HepG2 (cell line): ENCODE measurements around the gene DCP1B. TPM values are rescaled to one million over a fixed set of nuclear protein-coding genes. Genes with fewer than 3 reads are reported as not detected.

Source experiments
- ATAC-seq: fragments of 200-7000 bp; cut with Tn5 transposase; 3 replicates; pipeline ENCODE4 v1.9.1; 2020; ENCODE audit warnings: mild to moderate bottlenecking, moderate library complexity
- BruUV-seq: library from RNA; stranded (reverse); fragments of 400-500 nt; replicated peaks from 2 replicates; lab custom pipeline; 2021; lab: Mats Ljungman, UMichigan
- CTCF ChIA-PET: fragments of 300-600 bp; formaldehyde crosslinking; extraction: SDS; loops from one replicate; lab custom pipeline; 2021; ENCODE audit warnings: low total read pairs, inconsistent platforms, low intra/inter-chr PET ratio; lab: Yijun Ruan, JAX
- POLR2A ChIA-PET: fragments of 350-600 bp; sonication (Branson Sonifier 250); formaldehyde crosslinking; loops from one replicate; lab custom pipeline; 2020; ENCODE audit warnings: antibody characterized with exemption, inconsistent platforms; lab: Yijun Ruan, JAX
- DNase-seq: peaks from one replicate; pipeline ENCODE4 v3.0.0-alpha.2; 2015; ENCODE audit warnings: low spot score
- FAIRE-seq: peaks from 3 replicates; lab custom pipeline; 2011; peaks lifted over from hg19 to GRCh38; lab: Jason Lieb, UNC
- H2AFZ ChIP-seq: one replicate; pipeline ENCODE4 v1.6.1; 2011; ENCODE audit warnings: low read length, inconsistent platforms
- H3K27ac ChIP-seq: fragments of 300-600 bp; 3 replicates; pipeline ENCODE4 v1.8.0; 2011; ENCODE audit warnings: mixed run types, mild to moderate bottlenecking, mixed read lengths, low read length, inconsistent platforms; ENCODE audit not compliant: insufficient read depth; ENCODE audit errors: extremely low read length
- H3K27me3 ChIP-seq, 2 experiments: fragments of 200-600 bp in 1 of 2; 2 replicates in 1 of 2; 3 replicates in 1 of 2; pipeline versions ENCODE4 v1.6.0 to v1.8.0; 2011; ENCODE audit warnings: low read length in 2 of 2, mild to moderate bottlenecking in 2 of 2, moderate library complexity in 2 of 2, inconsistent platforms in 1 of 2; ENCODE audit not compliant: insufficient read depth in 2 of 2, control insufficient read depth in 1 of 2
- H3K36me3 ChIP-seq, 2 experiments: fragments of 200-600 bp in 1 of 2; replicated peaks in 1 of 2; 2 replicates in 1 of 2; 3 replicates in 1 of 2; pipeline versions ENCODE4 v1.5.1 to v1.8.0; 2011; ENCODE audit warnings: low read length in 2 of 2, inconsistent platforms in 1 of 2; ENCODE audit not compliant: insufficient read depth in 2 of 2, control insufficient read depth in 1 of 2
- H3K4me1 ChIP-seq: 2 replicates; pipeline ENCODE4 v1.5.1; 2012; ENCODE audit warnings: low read length, inconsistent platforms; ENCODE audit not compliant: insufficient read depth
- H3K4me2 ChIP-seq: 2 replicates; pipeline ENCODE4 v1.6.0; 2011; ENCODE audit warnings: low read depth, low read length, inconsistent platforms
- H3K4me3 ChIP-seq, 3 experiments: fragments of 200-600 bp in 1 of 3; sonication (generic), shearing (Covaris generic) in 1 of 3; replicated peaks in 1 of 3; 2 replicates each; pipeline ENCODE4 v1.5.1; 2011 to 2016; ENCODE audit warnings: low read length in 3 of 3, inconsistent platforms in 2 of 3, low read depth in 2 of 3, mild to moderate bottlenecking in 2 of 3, control low read depth in 1 of 3, mixed read lengths in 1 of 3; ENCODE audit not compliant: insufficient read depth in 1 of 3
- H3K79me2 ChIP-seq: one replicate; pipeline ENCODE4 v1.6.1; 2011; ENCODE audit warnings: low read length, inconsistent platforms; ENCODE audit not compliant: insufficient read depth
- H3K9ac ChIP-seq: 2 replicates; pipeline ENCODE4 v1.6.0; 2011; ENCODE audit warnings: mild to moderate bottlenecking, low read depth, low read length, inconsistent platforms; ENCODE audit not compliant: insufficient read depth
- H3K9me3 ChIP-seq: 2 replicates; pipeline ENCODE4 v1.5.1; 2012; ENCODE audit warnings: mild to moderate bottlenecking, low read length
- H4K20me1 ChIP-seq: 2 replicates; pipeline ENCODE4 v1.6.0; 2011; ENCODE audit warnings: inconsistent platforms, mild to moderate bottlenecking, low read length, moderate library complexity; ENCODE audit not compliant: insufficient read depth
- ARID2 ChIP-seq: sonication (generic); formaldehyde crosslinking; IDR thresholded peaks from 2 replicates; pipeline ENCODE4 v1.8.1; 2022; ENCODE audit warnings: mild to moderate bottlenecking, missing genetic modification reagents, borderline replicate concordance
- FOXO1 ChIP-seq: sonication (generic); formaldehyde crosslinking; IDR thresholded peaks from 2 replicates; pipeline ENCODE4 v1.4.0; 2020; ENCODE audit warnings: missing genetic modification reagents
- JDP2 ChIP-seq: sonication (generic); formaldehyde crosslinking; IDR thresholded peaks from 2 replicates; pipeline ENCODE4 v1.8.1; 2022; ENCODE audit warnings: missing genetic modification reagents, borderline replicate concordance
- KMT2A ChIP-seq: sonication (generic); formaldehyde crosslinking; IDR thresholded peaks from 2 replicates; pipeline ENCODE4 v1.4.0; 2020; ENCODE audit warnings: missing genetic modification reagents
- NONO ChIP-seq, 2 experiments: fragments of 450-650 bp in 1 of 2; sonication (generic) in 1 of 2; formaldehyde crosslinking in 1 of 2; IDR thresholded peaks in 1 of 2; conservative IDR thresholded peaks in 1 of 2; 2 replicates each; pipeline versions ENCODE4 v1.6.1 to v1.8.0; 2017 to 2022; ENCODE audit warnings: mild to moderate bottlenecking in 1 of 2, missing genetic modification reagents in 1 of 2, moderate library complexity in 1 of 2
- RFX1 ChIP-seq: fragments of 450-650 bp; IDR thresholded peaks from 2 replicates; pipeline ENCODE4 v1.6.1; 2017
- SSRP1 ChIP-seq: IDR thresholded peaks from 2 replicates; pipeline ENCODE4 v1.6.1; 2016; ENCODE audit warnings: control low read depth
- TEAD3 ChIP-seq: optimal IDR thresholded peaks from 2 replicates; pipeline ENCODE3; 2016; ENCODE audit warnings: borderline replicate concordance
- ZBTB7A ChIP-seq: sonication (generic); formaldehyde crosslinking; IDR thresholded peaks from 2 replicates; pipeline ENCODE4 v1.8.0; 2022; ENCODE audit warnings: mild to moderate bottlenecking, missing genetic modification reagents
- ZIK1 ChIP-seq: sonication (generic); formaldehyde crosslinking; IDR thresholded peaks from 2 replicates; pipeline ENCODE4 v1.5.0; 2020; ENCODE audit warnings: mild to moderate bottlenecking, low read depth, missing genetic modification reagents, borderline replicate concordance
- ZNF224 ChIP-seq: sonication (generic); formaldehyde crosslinking; IDR thresholded peaks from 2 replicates; pipeline ENCODE4 v1.5.0; 2020; ENCODE audit warnings: mild to moderate bottlenecking, missing genetic modification reagents
- ZNF3 ChIP-seq: IDR thresholded peaks from 2 replicates; pipeline ENCODE4 v1.7.0; 2017; ENCODE audit warnings: inconsistent platforms
- ZNF432 ChIP-seq: sonication (generic); formaldehyde crosslinking; IDR thresholded peaks from 2 replicates; pipeline ENCODE4 v1.5.0; 2020; ENCODE audit warnings: missing genetic modification reagents, mild to moderate bottlenecking, borderline replicate concordance
- ZNF598 ChIP-seq: sonication (generic); formaldehyde crosslinking; IDR thresholded peaks from 2 replicates; pipeline ENCODE4 v1.5.1; 2020; ENCODE audit warnings: mild to moderate bottlenecking, missing genetic modification reagents, borderline replicate concordance
- WGBS: methylation state at CpG from one replicate; pipeline ENCODE4 v1.1.6; 2017; ENCODE audit warnings: low lambda C conversion rate; 5-methylcytosine and 5-hydroxymethylcytosine counted together
- in situ Hi-C: cut with HindIII; loops from 2 replicates; pipeline ENCODE4 v1.10.0; 2017; ENCODE audit warnings: low pct_unique_long_range_greater_than_20kb; ENCODE audit not compliant: extremely low pct_ligation_motif_present
- intact Hi-C: fragments of 100-400 bp; cut with micrococcal nuclease; formaldehyde crosslinking; loops from one replicate; pipeline ENCODE4 v1.10.0; 2022; ENCODE audit not compliant: unreplicated experiment
- polyA plus RNA-seq, 8 experiments: library from polyadenylated mRNA; depleted of rRNA in 3 of 8; stranded (reverse) in 7 of 8; unstranded in 1 of 8; fragments of >200 nt; fragmentation: Illumina TruSeq in 4 of 8; extraction: Trizol in 4 of 8; gene quantifications; 2 replicates each; pipeline versions ENCODE4 v1.2.1 to v1.2.3, GENCODE V29; 2011 to 2016; ENCODE audit warnings: low read depth in 4 of 8, missing spikeins in 1 of 8, mixed read lengths in 1 of 8; ENCODE audit not compliant: insufficient read depth in 1 of 8
- total RNA-seq, 5 experiments: library from RNA; depleted of rRNA; stranded (reverse); fragments of >200 nt; fragmentation: Illumina TruSeq; extraction: Trizol; gene quantifications; 2 replicates each; pipeline ENCODE4 v1.2.3, GENCODE V29; 2016; ENCODE audit warnings: low read depth in 1 of 5
- TF ChIP-seq, protein P1 (sequence below): sonication (generic); formaldehyde crosslinking; conservative IDR thresholded peaks from 2 replicates; pipeline ENCODE4 v1.8.0; 2022; ENCODE audit warnings: mild to moderate bottlenecking, moderate library complexity, missing genetic modification reagents
- TF ChIP-seq, protein P2 (sequence below): IDR thresholded peaks from 2 replicates; pipeline ENCODE4 v1.6.1; 2012; ENCODE audit warnings: low read length, improper control_type of control experiment
- TF ChIP-seq, protein P3 (sequence below): sonication (generic); formaldehyde crosslinking; IDR thresholded peaks from 2 replicates; pipeline ENCODE4; 2020; ENCODE audit warnings: missing genetic modification reagents, mild to moderate bottlenecking, borderline replicate concordance

The DCP1B gene
- total and polyA plus RNA-seq, 2 of the 13 experiments (the other 11 are each of a cell fraction or from before 2014, with no cell fraction given) = 11.4 to 27.2 TPM

DNA sequence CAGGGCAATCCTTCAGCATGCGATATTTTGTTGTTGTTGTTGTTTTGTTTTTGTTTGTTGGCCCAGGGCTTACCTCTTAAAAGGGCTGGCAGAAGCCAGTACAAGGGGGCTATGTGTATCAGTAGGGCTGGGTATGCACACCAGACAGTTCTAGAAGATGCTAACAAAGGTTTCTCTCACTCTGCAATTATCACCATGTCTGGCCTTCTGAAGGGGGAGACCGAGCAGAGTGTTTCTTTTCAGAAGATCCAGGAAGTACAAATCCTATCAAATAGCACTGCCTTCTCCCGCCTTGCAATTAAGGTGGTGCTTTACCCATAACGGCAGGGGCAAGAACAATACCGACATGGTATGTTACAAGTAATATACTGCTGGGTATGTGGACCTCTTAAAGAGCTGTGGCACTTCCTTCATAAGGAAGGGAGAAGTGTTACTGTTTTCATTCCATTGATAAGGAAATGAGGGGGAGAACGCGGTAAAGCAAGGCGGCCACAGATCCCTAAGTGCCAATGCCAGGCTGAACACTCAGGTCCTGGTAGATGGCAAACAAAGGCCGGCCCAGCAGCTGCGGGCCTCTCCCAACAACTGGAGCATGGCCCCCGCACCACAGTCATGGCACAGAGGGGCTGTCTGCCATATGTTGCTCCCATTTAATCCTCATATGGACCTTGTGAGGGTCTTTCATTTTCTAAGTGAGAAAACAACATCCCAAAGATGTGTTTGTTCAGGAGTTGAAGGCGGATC, 66.6 kb downstream of the DCP1B start:
- H3K79me2 ChIP-seq = no peaks in the 10 kb centered on the region
- 96% methylated on average over 12 of the region's 12 CpGs for WGBS
- no peaks in the 10 kb centered on the region for H3K27me3 ChIP-seq
- TF ChIP-seq, protein P1, sequence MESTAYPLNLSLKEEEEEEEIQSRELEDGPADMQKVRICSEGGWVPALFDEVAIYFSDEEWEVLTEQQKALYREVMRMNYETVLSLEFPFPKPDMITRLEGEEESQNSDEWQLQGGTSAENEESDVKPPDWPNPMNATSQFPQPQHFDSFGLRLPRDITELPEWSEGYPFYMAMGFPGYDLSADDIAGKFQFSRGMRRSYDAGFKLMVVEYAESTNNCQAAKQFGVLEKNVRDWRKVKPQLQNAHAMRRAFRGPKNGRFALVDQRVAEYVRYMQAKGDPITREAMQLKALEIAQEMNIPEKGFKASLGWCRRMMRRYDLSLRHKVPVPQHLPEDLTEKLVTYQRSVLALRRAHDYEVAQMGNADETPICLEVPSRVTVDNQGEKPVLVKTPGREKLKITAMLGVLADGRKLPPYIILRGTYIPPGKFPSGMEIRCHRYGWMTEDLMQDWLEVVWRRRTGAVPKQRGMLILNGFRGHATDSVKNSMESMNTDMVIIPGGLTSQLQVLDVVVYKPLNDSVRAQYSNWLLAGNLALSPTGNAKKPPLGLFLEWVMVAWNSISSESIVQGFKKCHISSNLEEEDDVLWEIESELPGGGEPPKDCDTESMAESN (CRISPR knock-in tag) = no peak
- no peak for TF ChIP-seq TEAD3 (CRISPR knock-in tag)
- no peak for TF ChIP-seq ZNF224 (CRISPR knock-in tag)
- TF ChIP-seq KMT2A = no peak
- no peak for TF ChIP-seq ZNF3 (CRISPR knock-in tag)
- no peak for TF ChIP-seq ARID2 (CRISPR knock-in tag)
- TF ChIP-seq JDP2 (CRISPR knock-in tag) = no peak
- no peak for TF ChIP-seq NONO (IDR thresholded peaks at IDR 0.05)
- TF ChIP-seq NONO (CRISPR knock-in tag; conservative IDR thresholded peaks at IDR 0.05) = no peak
- no peak for TF ChIP-seq ZIK1 (CRISPR knock-in tag)
- TF ChIP-seq SSRP1 = no peak
- TF ChIP-seq, protein P2, sequence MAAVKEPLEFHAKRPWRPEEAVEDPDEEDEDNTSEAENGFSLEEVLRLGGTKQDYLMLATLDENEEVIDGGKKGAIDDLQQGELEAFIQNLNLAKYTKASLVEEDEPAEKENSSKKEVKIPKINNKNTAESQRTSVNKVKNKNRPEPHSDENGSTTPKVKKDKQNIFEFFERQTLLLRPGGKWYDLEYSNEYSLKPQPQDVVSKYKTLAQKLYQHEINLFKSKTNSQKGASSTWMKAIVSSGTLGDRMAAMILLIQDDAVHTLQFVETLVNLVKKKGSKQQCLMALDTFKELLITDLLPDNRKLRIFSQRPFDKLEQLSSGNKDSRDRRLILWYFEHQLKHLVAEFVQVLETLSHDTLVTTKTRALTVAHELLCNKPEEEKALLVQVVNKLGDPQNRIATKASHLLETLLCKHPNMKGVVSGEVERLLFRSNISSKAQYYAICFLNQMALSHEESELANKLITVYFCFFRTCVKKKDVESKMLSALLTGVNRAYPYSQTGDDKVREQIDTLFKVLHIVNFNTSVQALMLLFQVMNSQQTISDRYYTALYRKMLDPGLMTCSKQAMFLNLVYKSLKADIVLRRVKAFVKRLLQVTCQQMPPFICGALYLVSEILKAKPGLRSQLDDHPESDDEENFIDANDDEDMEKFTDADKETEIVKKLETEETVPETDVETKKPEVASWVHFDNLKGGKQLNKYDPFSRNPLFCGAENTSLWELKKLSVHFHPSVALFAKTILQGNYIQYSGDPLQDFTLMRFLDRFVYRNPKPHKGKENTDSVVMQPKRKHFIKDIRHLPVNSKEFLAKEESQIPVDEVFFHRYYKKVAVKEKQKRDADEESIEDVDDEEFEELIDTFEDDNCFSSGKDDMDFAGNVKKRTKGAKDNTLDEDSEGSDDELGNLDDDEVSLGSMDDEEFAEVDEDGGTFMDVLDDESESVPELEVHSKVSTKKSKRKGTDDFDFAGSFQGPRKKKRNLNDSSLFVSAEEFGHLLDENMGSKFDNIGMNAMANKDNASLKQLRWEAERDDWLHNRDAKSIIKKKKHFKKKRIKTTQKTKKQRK = no peak
- no peak for TF ChIP-seq ZNF432 (CRISPR knock-in tag)
- TF ChIP-seq ZBTB7A (CRISPR knock-in tag) = no peak
- TF ChIP-seq RFX1 = no peak
- TF ChIP-seq ZNF598 (CRISPR knock-in tag) = no peak
- no peak for TF ChIP-seq FOXO1 (CRISPR knock-in tag)
- TF ChIP-seq, protein P3, sequence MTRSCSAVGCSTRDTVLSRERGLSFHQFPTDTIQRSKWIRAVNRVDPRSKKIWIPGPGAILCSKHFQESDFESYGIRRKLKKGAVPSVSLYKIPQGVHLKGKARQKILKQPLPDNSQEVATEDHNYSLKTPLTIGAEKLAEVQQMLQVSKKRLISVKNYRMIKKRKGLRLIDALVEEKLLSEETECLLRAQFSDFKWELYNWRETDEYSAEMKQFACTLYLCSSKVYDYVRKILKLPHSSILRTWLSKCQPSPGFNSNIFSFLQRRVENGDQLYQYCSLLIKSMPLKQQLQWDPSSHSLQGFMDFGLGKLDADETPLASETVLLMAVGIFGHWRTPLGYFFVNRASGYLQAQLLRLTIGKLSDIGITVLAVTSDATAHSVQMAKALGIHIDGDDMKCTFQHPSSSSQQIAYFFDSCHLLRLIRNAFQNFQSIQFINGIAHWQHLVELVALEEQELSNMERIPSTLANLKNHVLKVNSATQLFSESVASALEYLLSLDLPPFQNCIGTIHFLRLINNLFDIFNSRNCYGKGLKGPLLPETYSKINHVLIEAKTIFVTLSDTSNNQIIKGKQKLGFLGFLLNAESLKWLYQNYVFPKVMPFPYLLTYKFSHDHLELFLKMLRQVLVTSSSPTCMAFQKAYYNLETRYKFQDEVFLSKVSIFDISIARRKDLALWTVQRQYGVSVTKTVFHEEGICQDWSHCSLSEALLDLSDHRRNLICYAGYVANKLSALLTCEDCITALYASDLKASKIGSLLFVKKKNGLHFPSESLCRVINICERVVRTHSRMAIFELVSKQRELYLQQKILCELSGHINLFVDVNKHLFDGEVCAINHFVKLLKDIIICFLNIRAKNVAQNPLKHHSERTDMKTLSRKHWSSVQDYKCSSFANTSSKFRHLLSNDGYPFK = no peak

More for the DNA sequence above, 66.6 kb downstream of the DCP1B start:
- no peak overlapping the region for H3K4me3 ChIP-seq
- DNase-seq (no peak), ATAC-seq (no peak), FAIRE-seq (no peak)
- no TSS peak for BruUV-seq
- POLR2A ChIA-PET = no interaction called here
- intact Hi-C loops (no loop called here), in situ Hi-C loops (loop anchor here (5.0 kb wide), 2 partner anchors 145 to 290 kb away; no protein-coding TSS in a partner anchor)
- H3K4me2 ChIP-seq = no peak overlapping the region
- peaks cover 4 to 13% of the 10 kb centered on the region in 2 experiments; a peak in 3 of 5 replicates for H3K36me3 ChIP-seq
- no peak overlapping the region for H2AFZ ChIP-seq
- CTCF ChIA-PET = interaction anchor here (4.4 kb wide), 1 partner anchor 142 kb away, joined by 88 read pairs; no protein-coding TSS in a partner anchor
- H3K9me3 ChIP-seq = no peaks in the 10 kb centered on the region
- H3K27ac ChIP-seq = no peak overlapping the region
- peaks cover 10% of the 10 kb centered on the region for H3K4me1 ChIP-seq
- no peak overlapping the region for H3K9ac ChIP-seq
- H4K20me1 ChIP-seq = no peaks in the 10 kb centered on the region
